ACC112 (cell line): ENCODE results near the gene SLC35F5.

Experiments
- H2AFZ ChIP-seq: fragments of 200-600 bp; sonication (generic); one replicate; pipeline ENCODE4 v1.6.0; 2017; ENCODE audit warnings: antibody characterized with exemption, low read length; ENCODE audit not compliant: unreplicated experiment
- H3K27ac ChIP-seq: fragments of 200-600 bp; sonication (generic); 2 replicates; pipeline ENCODE4 v1.5.1; 2014; ENCODE audit warnings: low read depth, mild to moderate bottlenecking, antibody characterized with exemption, low read length, moderate library complexity
- H3K27me3 ChIP-seq: fragments of 200-600 bp; sonication (generic); 2 replicates; pipeline ENCODE4 v1.6.1; 2014; ENCODE audit warnings: mild to moderate bottlenecking, antibody characterized with exemption, low read length, moderate library complexity, mixed read lengths; ENCODE audit not compliant: insufficient read depth
- H3K36me3 ChIP-seq: fragments of 200-600 bp; sonication (generic); 2 replicates; pipeline ENCODE4 v1.6.1; 2016; ENCODE audit warnings: mild to moderate bottlenecking, antibody characterized with exemption, low read length, moderate library complexity, mixed read lengths; ENCODE audit not compliant: insufficient read depth
- H3K4me1 ChIP-seq: fragments of 200-600 bp; sonication (generic); one replicate; pipeline ENCODE4 v1.6.1; 2016; ENCODE audit warnings: low read length, mixed read lengths; ENCODE audit not compliant: insufficient read depth, unreplicated experiment, control insufficient read depth
- H3K4me3 ChIP-seq: fragments of 200-600 bp; sonication (generic); 2 replicates; pipeline ENCODE4 v1.5.1; 2014; ENCODE audit warnings: mild to moderate bottlenecking, low read depth, low read length
- H3K79me2 ChIP-seq: fragments of 200-600 bp; sonication (generic); one replicate; pipeline ENCODE4 v1.6.0; 2016; ENCODE audit warnings: low read length; ENCODE audit not compliant: control insufficient read depth, unreplicated experiment, insufficient read depth

Gene SLC35F5

GRCh38 chr2:113755835-113756354 is 547 bp downstream of the SLC35F5 start:
- peaks cover 9% of the 10 kb centered on the region for H3K36me3 ChIP-seq
- peak overlapping the region; percentile 85 for H2AFZ ChIP-seq
- H3K4me3 ChIP-seq, result peak overlapping the region; percentile 94
- no peaks in the 10 kb centered on the region for H3K27me3 ChIP-seq
- H3K79me2 ChIP-seq, result peaks cover 42% of the 10 kb centered on the region
- peak overlapping the region; percentile 89 for H3K27ac ChIP-seq
- peaks cover 12% of the 10 kb centered on the region for H3K4me1 ChIP-seq

GRCh38 chr2:113755035-113755834 is 1.2 kb downstream of the SLC35F5 start:
- Histone ChIP-seq H3K27me3 (no peaks in the 10 kb centered on the region), H3K79me2 (peaks cover 49% of the 10 kb centered on the region), H3K4me1 (peaks cover 14% of the 10 kb centered on the region), H3K27ac (peak overlapping the region; percentile 89), H2AFZ (no peak overlapping the region), H3K4me3 (peak overlapping the region; percentile 94), H3K36me3 (peaks cover 16% of the 10 kb centered on the region)

- peaks cover 19% of the 10 kb centered on the region for H3K36me3 ChIP-seq
- no peaks in the 10 kb centered on the region for H3K27me3 ChIP-seq
- H3K27ac ChIP-seq, result no peak overlapping the region
- no peak overlapping the region for H2AFZ ChIP-seq
- H3K4me1 ChIP-seq, result peaks cover 11% of the 10 kb centered on the region
- peaks cover 50% of the 10 kb centered on the region for H3K79me2 ChIP-seq
- H3K4me3 ChIP-seq, result peak overlapping the region; percentile 94
These were observed 2.3 kb downstream of the SLC35F5 start for GRCh38 chr2:113754160-113754559.

GRCh38 chr2:113750385-113750784 is 6.1 kb downstream of the SLC35F5 start:
- peaks cover 43% of the 10 kb centered on the region for H3K79me2 ChIP-seq
- H3K4me1 ChIP-seq, result peaks cover 11% of the 10 kb centered on the region
- H3K36me3 ChIP-seq, result peaks cover 19% of the 10 kb centered on the region
- no peak overlapping the region for H3K4me3 ChIP-seq
- no peak overlapping the region for H2AFZ ChIP-seq
- H3K27ac ChIP-seq, result no peak overlapping the region
- H3K27me3 ChIP-seq, result no peaks in the 10 kb centered on the region

- Histone ChIP-seq H3K27ac (no peak overlapping the region), H3K79me2 (no peaks in the 10 kb centered on the region), H3K4me1 (no peaks in the 10 kb centered on the region), H3K4me3 (no peak overlapping the region), H3K36me3 (peaks cover 37% of the 10 kb centered on the region), H3K27me3 (no peaks in the 10 kb centered on the region), H2AFZ (no peak overlapping the region)
These were observed 15.4 kb downstream of the SLC35F5 start for GRCh38 chr2:113741091-113741490.

- no peak overlapping the region for H3K27ac ChIP-seq
- H3K4me1 ChIP-seq, result no peaks in the 10 kb centered on the region
- H3K79me2 ChIP-seq, result no peaks in the 10 kb centered on the region
- H3K27me3 ChIP-seq, result no peaks in the 10 kb centered on the region
- H3K36me3 ChIP-seq, result peaks cover 31% of the 10 kb centered on the region
- no peak overlapping the region for H2AFZ ChIP-seq
- no peak overlapping the region for H3K4me3 ChIP-seq
These were observed 16.6 kb downstream of the SLC35F5 start for GRCh38 chr2:113739849-113740248.

GRCh38 chr2:113734185-113734584 is 22.3 kb downstream of the SLC35F5 start:
- Histone ChIP-seq H3K27ac (no peak overlapping the region), H3K79me2 (no peaks in the 10 kb centered on the region), H3K27me3 (no peaks in the 10 kb centered on the region), H3K36me3 (peaks cover 12% of the 10 kb centered on the region), H2AFZ (no peak overlapping the region), H3K4me3 (no peak overlapping the region), H3K4me1 (no peaks in the 10 kb centered on the region)

GRCh38 chr2:113724010-113724409 is 32.4 kb downstream of the SLC35F5 start:
- Histone ChIP-seq H3K36me3 (peaks cover 20% of the 10 kb centered on the region), H3K27ac (no peak overlapping the region), H3K27me3 (no peaks in the 10 kb centered on the region), H2AFZ (no peak overlapping the region), H3K4me3 (no peak overlapping the region), H3K4me1 (no peaks in the 10 kb centered on the region), H3K79me2 (no peaks in the 10 kb centered on the region)

- Histone ChIP-seq H3K4me1 (no peaks in the 10 kb centered on the region), H3K36me3 (peaks cover 14% of the 10 kb centered on the region)
These were observed 33.0 kb downstream of the SLC35F5 start for GRCh38 chr2:113723411-113723810.

GRCh38 chr2:113720167-113720566 is 36.3 kb downstream of the SLC35F5 start:
- peaks cover 14% of the 10 kb centered on the region for H3K36me3 ChIP-seq

More at GRCh38 chr2:113723411-113723810, 33.0 kb downstream of the SLC35F5 start:
- no peaks in the 10 kb centered on the region for H3K27me3 ChIP-seq
- no peak overlapping the region for H3K27ac ChIP-seq
- no peak overlapping the region for H2AFZ ChIP-seq
- H3K4me3 ChIP-seq, result no peak overlapping the region
- H3K79me2 ChIP-seq, result no peaks in the 10 kb centered on the region

GRCh38 chr2:113716291-113716690 is 40.2 kb downstream of the SLC35F5 start:
- Histone ChIP-seq H3K4me1 (no peaks in the 10 kb centered on the region), H2AFZ (no peak overlapping the region), H3K27ac (no peak overlapping the region; the same call in 1 of the 2 replicates), H3K36me3 (peaks cover 13% of the 10 kb centered on the region), H3K27me3 (no peaks in the 10 kb centered on the region), H3K79me2 (no peaks in the 10 kb centered on the region), H3K4me3 (no peak overlapping the region)

More at GRCh38 chr2:113720167-113720566, 36.3 kb downstream of the SLC35F5 start:
- H3K27ac ChIP-seq, result no peak overlapping the region
- no peaks in the 10 kb centered on the region for H3K27me3 ChIP-seq
- no peak overlapping the region for H3K4me3 ChIP-seq
- H3K79me2 ChIP-seq, result no peaks in the 10 kb centered on the region
- no peak overlapping the region for H2AFZ ChIP-seq
- no peaks in the 10 kb centered on the region for H3K4me1 ChIP-seq
